Aorta (tissue), 5 donors: ENCODE measurements around the gene SLC30A7. TPM values are rescaled to one million over a fixed set of nuclear protein-coding genes. Genes with fewer than 3 reads are reported as not detected.

ENCODE experiments used
- ATAC-seq: fragments of 200-7000 bp; cut with Tn5 transposase; one replicate; pipeline ENCODE4 v1.9.1; 2022; ENCODE audit warnings: moderate library complexity; ENCODE audit not compliant: low FRiP score
- DNase-seq, 2 donors: peaks; one replicate each; pipeline ENCODE4 v3.0.0-alpha.2; 2020
- H3K27ac ChIP-seq, 2 donors: one replicate each; pipeline ENCODE4 v1.5.1; 2013; ENCODE audit warnings: low read length in 2 of 2, mild to moderate bottlenecking in 2 of 2, moderate library complexity in 2 of 2, control low read depth in 1 of 2, inconsistent platforms in 1 of 2, low read depth in 1 of 2
- H3K27me3 ChIP-seq, 2 donors: one replicate each; pipeline ENCODE4 v1.6.1; 2013; ENCODE audit warnings: control low read depth in 1 of 2, low read length in 1 of 2, mild to moderate bottlenecking in 1 of 2, moderate library complexity in 1 of 2; ENCODE audit not compliant: insufficient read depth in 2 of 2, control insufficient read depth in 1 of 2
- H3K36me3 ChIP-seq, 2 donors: one replicate each; pipeline ENCODE4 v1.6.1; 2013; ENCODE audit warnings: control low read depth in 1 of 2, low read length in 1 of 2, mild to moderate bottlenecking in 1 of 2; ENCODE audit not compliant: insufficient read depth in 2 of 2, control insufficient read depth in 1 of 2
- H3K4me1 ChIP-seq, 2 donors: one replicate each; pipeline ENCODE4 v1.6.1; 2013; ENCODE audit warnings: low read length in 2 of 2, control low read depth in 1 of 2, mild to moderate bottlenecking in 1 of 2, moderate library complexity in 1 of 2; ENCODE audit not compliant: insufficient read depth in 2 of 2, control insufficient read depth in 1 of 2
- H3K4me3 ChIP-seq, 2 donors: one replicate each; pipeline ENCODE4 v1.5.1; 2013; ENCODE audit warnings: low read length in 2 of 2, control low read depth in 1 of 2, mild to moderate bottlenecking in 1 of 2
- H3K9me3 ChIP-seq: one replicate; pipeline ENCODE4 v1.6.1; 2013; ENCODE audit warnings: mild to moderate bottlenecking, low read length; ENCODE audit not compliant: control insufficient read depth
- WGBS, 2 donors: extraction: QIAGEN DNeasy Blood & Tissue Kit; methylation state at CpG; one replicate each; pipeline ENCODE4 v1.1.7; 2013; 5-methylcytosine and 5-hydroxymethylcytosine counted together
- intact Hi-C, 2 donors: fragments of 100-400 bp; cut with DNase I; formaldehyde crosslinking; loops; one replicate each; pipeline versions ENCODE4 v1.14.2 to v1.15.0; 2022
- polyA plus RNA-seq, 2 donors: library from polyadenylated mRNA; stranded (reverse); fragments of 200-250 nt; gene quantifications; one replicate each; pipeline ENCODE4 v1.2.3, GENCODE V29; 2013
- total RNA-seq, 2 donors: library from RNA; stranded (reverse); fragmentation: NEBNext Ultra II Directional; extraction: Animal tissue kit (Norgen Biotek cat#: 25700); gene quantifications; one replicate each; pipeline ENCODE4 v1.2.1, GENCODE V29; 2021
- donor health status: healthy with polysubstance abuse.
- donor health status: Bipolar disorder and iron deficiency.
- donor health status: DM: no; HTN: no; CAD: no.
- donor health status: DM: no; HTN: no; CAD: no.
- donor health status: DM: yes; HTN: yes; CAD: no.

SLC30A7 gene
- total and polyA plus RNA-seq, 4 donors, result 2.1 to 36.2 (median 15.7) TPM

DNA sequence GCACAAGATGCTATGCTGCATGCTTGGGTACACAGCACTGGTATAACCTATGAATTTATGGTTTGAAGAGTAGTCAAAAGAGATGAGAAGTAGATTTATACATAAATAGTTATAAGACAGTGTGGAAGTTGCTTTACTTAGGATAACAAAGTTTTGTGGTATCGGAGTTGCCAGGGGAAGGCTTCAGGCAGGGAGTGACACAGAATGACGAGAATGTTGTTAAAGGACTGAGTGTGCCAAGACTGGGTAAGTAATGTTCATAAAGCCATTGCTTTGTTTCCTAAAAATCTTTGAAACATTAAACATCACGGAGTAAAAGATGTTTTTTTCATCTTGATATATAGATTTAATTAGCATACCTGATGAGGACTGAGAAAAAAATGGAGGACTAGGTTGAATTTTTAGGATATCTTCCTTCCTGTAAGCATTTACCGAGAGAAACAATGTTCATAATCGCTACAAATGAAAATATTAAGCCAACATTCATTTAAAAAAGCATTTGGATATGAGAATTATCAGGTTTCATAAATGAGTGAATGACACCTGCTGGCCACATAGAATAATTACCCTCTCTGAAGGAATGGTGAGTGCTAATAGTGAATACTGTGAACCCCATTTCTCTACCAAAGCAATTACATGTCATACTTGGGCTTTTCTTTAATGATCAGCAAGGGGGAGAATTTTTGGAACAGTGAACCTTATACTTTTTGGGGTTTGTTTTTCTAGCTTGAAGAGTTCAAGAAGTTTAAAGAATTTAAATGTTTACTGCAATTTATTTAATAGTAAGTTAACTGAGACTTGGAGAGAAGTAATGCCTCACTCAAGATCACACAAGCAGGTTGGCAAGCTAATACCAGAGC, 29.6 kb upstream of the SLC30A7 start:
- intact Hi-C loops, result loop anchor here in 1 of 2 donors (1.0 to 10.0 kb wide), 2 partner anchors 161 to 260 kb away; no protein-coding TSS in a partner anchor
- WGBS, 2 donors, result 2 to 3% methylated on average over 5 of the region's 5 CpGs
- DNase-seq (no peak), ATAC-seq (peak; percentile 64)
- H3K27me3 ChIP-seq, result no peaks in the 10 kb centered on the region
- no peaks in the 10 kb centered on the region for H3K9me3 ChIP-seq
- no peak overlapping the region for H3K4me3 ChIP-seq
- H3K27ac ChIP-seq, result no peak overlapping the region
- no peaks in the 10 kb centered on the region for H3K4me1 ChIP-seq
- no peaks in the 10 kb centered on the region for H3K36me3 ChIP-seq

DNA sequence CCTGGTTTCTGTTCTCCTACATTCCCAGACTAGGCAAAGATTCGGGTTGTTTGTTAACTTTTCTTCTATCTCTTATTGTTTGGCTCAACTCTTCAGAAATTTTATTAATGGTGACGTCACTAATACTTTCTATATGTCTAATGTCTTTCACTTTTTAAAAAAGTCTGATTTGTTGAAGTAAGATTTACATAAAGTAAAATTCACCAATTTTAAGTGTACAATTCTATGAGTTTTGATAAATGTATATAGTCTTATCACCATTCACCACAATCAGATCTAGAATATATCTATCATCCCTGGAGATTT, 29.0 kb upstream of the SLC30A7 start:
- WGBS, 2 donors, result 44 to 58% methylated on average over 2 of the region's 2 CpGs
- no peak for DNase-seq
- intact Hi-C loops, result loop anchor here in 1 of 2 donors (1.0 to 10.0 kb wide), 2 partner anchors 162 to 261 kb away; no protein-coding TSS in a partner anchor
- H3K4me1 ChIP-seq, result no peaks in the 10 kb centered on the region
- H3K27me3 ChIP-seq, result no peaks in the 10 kb centered on the region
- no peaks in the 10 kb centered on the region for H3K36me3 ChIP-seq
- no peak for ATAC-seq
- H3K4me3 ChIP-seq, result no peak overlapping the region
- H3K9me3 ChIP-seq, result no peaks in the 10 kb centered on the region
- no peak overlapping the region for H3K27ac ChIP-seq

DNA sequence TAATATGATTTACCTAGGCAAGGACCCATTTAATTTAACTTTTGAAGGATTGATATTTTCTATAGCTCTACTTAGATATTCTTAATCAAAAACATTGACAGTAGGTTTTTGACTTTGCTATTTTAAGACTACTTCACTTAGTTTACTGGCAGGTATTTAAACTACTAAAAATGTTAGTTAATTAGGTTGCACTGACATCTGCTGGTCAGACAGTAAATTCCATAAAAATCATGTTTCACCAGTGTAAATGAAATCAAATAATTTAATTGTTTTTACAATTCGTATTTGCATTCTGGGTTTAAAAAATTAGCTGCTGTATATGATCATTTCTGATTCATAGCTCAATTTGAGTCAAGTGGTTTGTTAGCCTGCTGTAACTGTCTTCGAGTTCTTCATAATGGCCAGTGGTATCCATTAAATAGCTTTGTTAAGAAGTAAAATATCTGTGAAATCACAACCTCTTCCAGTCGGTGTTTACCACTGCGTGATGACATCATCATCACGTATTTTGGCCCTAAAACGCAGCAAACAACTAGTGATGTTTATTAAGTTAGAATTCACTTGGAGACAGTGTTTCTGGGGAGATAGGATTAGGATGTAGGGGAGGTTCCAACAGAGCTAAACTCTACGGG, 27.4 kb upstream of the SLC30A7 start:
- 10 to 12% methylated on average over 7 of the region's 7 CpGs for WGBS, 2 donors
- peak; percentile 74 for ATAC-seq
- H3K27ac ChIP-seq, result no peak overlapping the region
- no peaks in the 10 kb centered on the region for H3K36me3 ChIP-seq
- intact Hi-C loops, result loop anchor here (2.0 to 10.0 kb wide), 3 partner anchors 164 to 406 kb away; no protein-coding TSS in a partner anchor
- no peaks in the 10 kb centered on the region for H3K9me3 ChIP-seq
- H3K27me3 ChIP-seq, result no peaks in the 10 kb centered on the region
- no peaks in the 10 kb centered on the region for H3K4me1 ChIP-seq
- H3K4me3 ChIP-seq, result no peak overlapping the region
- no peak for DNase-seq

DNA sequence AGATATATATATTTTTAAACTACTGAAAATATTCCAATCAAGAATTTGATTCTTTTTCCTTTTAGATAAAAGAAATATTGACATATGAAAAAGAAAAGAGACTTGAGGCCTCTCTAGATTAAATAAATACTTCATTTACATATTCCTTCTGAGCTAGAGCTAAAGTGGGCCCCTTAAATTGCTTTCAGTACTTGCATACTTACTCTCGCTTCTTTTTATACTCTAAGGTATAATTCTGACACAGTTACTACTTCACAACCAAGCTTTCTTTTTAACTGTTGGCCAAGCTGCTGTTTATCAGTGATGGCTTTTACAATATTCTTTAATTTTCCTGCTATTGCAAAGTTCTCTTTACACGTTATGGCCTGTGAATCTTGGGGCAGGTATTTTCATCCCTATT, 25.9 kb upstream of the SLC30A7 start:
- ATAC-seq (no peak), DNase-seq (no peak)
- Histone ChIP-seq H3K4me1 (no peaks in the 10 kb centered on the region), H3K27ac (no peak overlapping the region), H3K27me3 (no peaks in the 10 kb centered on the region), H3K36me3 (no peaks in the 10 kb centered on the region), H3K9me3 (no peaks in the 10 kb centered on the region), H3K4me3 (no peak overlapping the region)
- intact Hi-C loops, result loop anchor here (2.0 to 10.0 kb wide), 4 partner anchors 165 to 408 kb away; no protein-coding TSS in a partner anchor
- WGBS, 2 donors, result 78 to 81% methylated on average over 2 of the region's 2 CpGs

DNA sequence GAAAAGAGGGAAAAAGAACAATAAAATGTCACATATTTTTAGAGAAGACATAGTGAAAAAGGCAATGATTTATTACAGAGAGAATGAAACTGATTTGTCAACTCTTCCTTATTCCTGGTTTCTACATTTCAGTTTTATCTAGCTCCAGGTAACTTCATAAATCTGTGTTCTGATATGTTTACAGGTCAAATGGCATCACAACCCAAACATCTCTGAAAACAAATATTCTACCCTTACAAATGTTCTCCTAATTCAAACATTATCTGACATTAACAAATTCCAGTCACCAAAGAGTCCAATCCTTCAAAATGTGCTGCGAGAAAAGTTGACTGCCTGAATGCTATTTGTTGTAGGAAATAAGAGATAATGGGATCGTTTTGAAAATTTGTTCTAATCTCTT, 21.5 kb upstream of the SLC30A7 start:
- intact Hi-C loops, result loop anchor here in 1 of 2 donors (5.0 kb wide), 1 partner anchor 412 kb away; no protein-coding TSS in a partner anchor
- WGBS, 2 donors, result 70 to 74% methylated on average over 2 of the region's 2 CpGs
- Histone ChIP-seq H3K27ac (no peak overlapping the region), H3K27me3 (no peaks in the 10 kb centered on the region), H3K4me1 (no peaks in the 10 kb centered on the region), H3K4me3 (no peak overlapping the region), H3K36me3 (peaks cover 0 to 2% of the 10 kb centered on the region in 2 donors), H3K9me3 (no peaks in the 10 kb centered on the region)
- DNase-seq, result no peak
- ATAC-seq, result no peak

DNA sequence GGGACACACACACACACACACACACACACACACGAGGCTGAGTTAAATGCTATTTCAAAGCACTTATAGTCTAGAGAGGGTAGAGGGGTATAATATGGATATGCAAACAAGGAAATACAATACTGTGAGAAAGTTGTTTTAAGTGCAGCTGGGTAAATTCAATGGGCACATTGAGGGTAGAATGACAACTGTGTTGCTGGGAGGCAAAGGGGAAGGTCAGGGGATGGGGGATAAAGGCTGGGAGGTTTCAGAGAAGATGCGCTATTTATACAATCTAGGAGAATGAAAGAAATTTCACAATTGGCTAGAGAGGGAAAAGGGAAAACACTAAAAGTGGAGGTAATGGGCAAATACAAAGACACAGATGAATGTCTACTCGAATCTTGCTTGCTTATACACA, 20.7 kb upstream of the SLC30A7 start:
- WGBS, 2 donors, result 83 to 84% methylated on average over 3 of the region's 3 CpGs
- Histone ChIP-seq H3K27ac (no peak overlapping the region), H3K9me3 (no peaks in the 10 kb centered on the region), H3K27me3 (no peaks in the 10 kb centered on the region), H3K4me1 (no peaks in the 10 kb centered on the region), H3K36me3 (peaks cover 0 to 2% of the 10 kb centered on the region in 2 donors), H3K4me3 (no peak overlapping the region)
- intact Hi-C loops, result no loop called here
- ATAC-seq, result no peak
- no peak for DNase-seq

DNA sequence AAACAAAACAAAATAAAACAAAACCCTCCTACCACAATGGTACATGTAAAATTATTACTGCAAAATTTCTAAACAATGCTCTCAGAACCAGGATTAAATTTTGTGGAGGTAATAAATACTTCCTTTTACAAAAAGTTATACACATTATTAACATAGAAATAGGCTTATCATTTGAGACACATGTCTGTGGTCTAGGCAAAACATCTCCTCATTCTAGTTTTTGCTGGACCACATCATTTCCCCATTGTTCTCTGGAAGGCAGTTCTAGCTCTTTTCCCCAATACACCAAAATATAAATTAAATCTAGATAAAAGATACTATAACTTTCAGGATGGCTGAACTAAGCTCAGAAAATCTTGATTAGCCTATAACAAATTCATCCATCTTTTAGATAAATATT, 19.6 kb upstream of the SLC30A7 start:
- Histone ChIP-seq H3K4me1 (no peaks in the 10 kb centered on the region), H3K9me3 (no peaks in the 10 kb centered on the region), H3K27ac (no peak overlapping the region), H3K27me3 (no peaks in the 10 kb centered on the region), H3K4me3 (no peak overlapping the region), H3K36me3 (peaks cover 0 to 2% of the 10 kb centered on the region in 2 donors)
- ATAC-seq (no peak), DNase-seq (no peak)
- intact Hi-C loops, result no loop called here

DNA sequence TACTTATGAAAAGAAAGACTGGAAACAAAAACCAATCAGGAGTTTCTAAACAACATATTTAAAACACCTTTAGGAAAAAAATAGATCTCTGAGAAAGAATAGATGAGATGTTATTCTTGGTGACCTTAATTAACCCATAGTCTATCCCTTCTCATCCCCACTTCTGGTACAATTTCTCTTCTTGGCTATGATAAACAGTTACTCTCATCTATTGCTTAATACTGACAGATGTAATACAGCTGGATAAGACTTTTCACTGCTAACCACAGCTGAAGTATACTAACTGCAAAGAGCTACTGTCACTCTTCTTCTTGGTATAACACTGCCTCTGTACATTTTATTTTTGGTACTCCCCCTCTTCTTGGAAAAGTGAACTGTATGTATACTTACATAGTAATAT, 16.5 kb upstream of the SLC30A7 start:
- no peaks in the 10 kb centered on the region for H3K9me3 ChIP-seq
- H3K36me3 ChIP-seq, result peaks cover 0 to 2% of the 10 kb centered on the region in 2 donors
- H3K4me3 ChIP-seq, result no peak overlapping the region
- intact Hi-C loops, result no loop called here
- H3K27ac ChIP-seq, result no peak overlapping the region
- H3K4me1 ChIP-seq, result no peaks in the 10 kb centered on the region
- ATAC-seq, result no peak
- no peak for DNase-seq
- no peaks in the 10 kb centered on the region for H3K27me3 ChIP-seq

DNA sequence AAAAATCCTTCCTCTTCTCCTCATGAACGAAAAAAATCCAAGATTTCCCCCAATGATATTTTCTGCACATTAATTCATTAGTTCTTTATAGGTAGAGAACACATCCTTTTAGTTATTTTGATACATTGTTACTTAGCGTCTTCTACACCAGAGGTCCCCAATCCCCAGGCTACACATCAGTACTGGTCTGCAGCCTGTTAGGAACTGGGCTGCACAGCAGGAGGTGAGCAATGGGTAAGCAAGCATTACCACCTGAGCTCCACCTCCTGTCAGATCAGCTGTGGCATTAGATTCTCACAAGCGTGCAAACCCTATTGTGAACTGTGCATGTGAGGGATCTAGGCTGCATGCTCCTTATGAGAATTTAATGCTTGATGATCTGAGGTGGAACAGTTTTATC, 14.2 kb upstream of the SLC30A7 start:
- ATAC-seq (no peak), DNase-seq (no peak)
- WGBS, 2 donors, result 94 to 98% methylated on average over 3 of the region's 3 CpGs
- Histone ChIP-seq H3K27me3 (no peaks in the 10 kb centered on the region), H3K36me3 (peaks cover 0 to 2% of the 10 kb centered on the region in 2 donors), H3K9me3 (no peaks in the 10 kb centered on the region), H3K4me3 (no peak overlapping the region), H3K4me1 (no peaks in the 10 kb centered on the region), H3K27ac (no peak overlapping the region)
- intact Hi-C loops, result no loop called here
